ENCODE results near the gene MACROD2.

GRCh38 chr20:14956538-14956937 lies 961.2 kb downstream of the MACROD2 start:
- TF ChIP-seq CTCF (conservative IDR thresholded peaks at IDR 0.05; ENCODE audit: low read depth in 2 of 2) (no peak), EZH2 (IDR thresholded peaks at IDR 0.05; ENCODE audit: low read depth, unreplicated experiment) (no peak), POLR2AphosphoS5 (IDR thresholded peaks at IDR 0.05; ENCODE audit: low read depth) (no peak), JUNB (IDR thresholded peaks at IDR 0.05; ENCODE audit: unreplicated experiment) (no peak), ZNF331 (CRISPR knock-in tag; IDR thresholded peaks at IDR 0.05; ENCODE audit: low read depth) (no peak), REST (IDR thresholded peaks at IDR 0.05; ENCODE audit: unreplicated experiment) (no peak), EZH2phosphoT487 (IDR thresholded peaks at IDR 0.05; ENCODE audit: unreplicated experiment) (no peak), ETS1 (IDR thresholded peaks at IDR 0.05) (no peak), CREB1 (CRISPR knock-in tag; IDR thresholded peaks at IDR 0.05; ENCODE audit: low read depth) (no peak), ZNF114 (CRISPR knock-in tag; IDR thresholded peaks at IDR 0.05) (no peak), STAT1 (IDR thresholded peaks at IDR 0.05; ENCODE audit: unreplicated experiment) (no peak)

Measured in GM23338 (cell line).